GM18507 (cell line): ENCODE measurements around the gene TMEM245.
"Not testable (repeated sequence)": the region's sequence is repeated elsewhere in the genome, so short reads cannot be mapped to it uniquely, and the experiment has no call there.

Source experiments
- DNase-seq: peaks from one replicate; pipeline ENCODE4 v3.0.0; 2011; ENCODE audit warnings: low read depth; ENCODE audit not compliant: insufficient read length; ENCODE audit errors: extremely low spot score
- FAIRE-seq: peaks from 2 replicates; lab custom pipeline; 2011; peaks lifted over from hg19 to GRCh38; lab: Jason Lieb, UNC

Gene TMEM245

GRCh38 chr9:109138421-109138820 lies 18.7 kb upstream of the TMEM245 start:
- no peak for DNase-seq
- no peak for FAIRE-seq

- no peak for FAIRE-seq
Observed at GRCh38 chr9:109134167-109134578, 14.4 kb upstream of the TMEM245 start.

GRCh38 chr9:109133533-109133932 lies 13.8 kb upstream of the TMEM245 start:
- DNase-seq, result no peak
- FAIRE-seq, result no peak

More at GRCh38 chr9:109134167-109134578, 14.4 kb upstream of the TMEM245 start:
- no peak for DNase-seq

GRCh38 chr9:109132567-109133021 lies 12.8 kb upstream of the TMEM245 start:
- no peak for DNase-seq
- no peak for FAIRE-seq

- DNase-seq, result no peak
- no peak for FAIRE-seq
Observed at GRCh38 chr9:109129470-109130197, 9.9 kb upstream of the TMEM245 start.

- not testable (repeated sequence) for FAIRE-seq, DNase-seq
Observed at GRCh38 chr9:109126671-109127070, 6.9 kb upstream of the TMEM245 start.

- no peak for DNase-seq
- no peak for FAIRE-seq
Observed at GRCh38 chr9:109124121-109124520, 4.4 kb upstream of the TMEM245 start.

- DNase-seq, result no peak
- peak; percentile 42 for FAIRE-seq
Observed at GRCh38 chr9:109122726-109123621, 3.2 kb upstream of the TMEM245 start.

- no peak for FAIRE-seq
- no peak for DNase-seq
Observed at GRCh38 chr9:109121232-109121796, 1.6 kb upstream of the TMEM245 start.

- no peak for DNase-seq
- no peak for FAIRE-seq
Observed at GRCh38 chr9:109120204-109120789, 550 bp upstream of the TMEM245 start.

GRCh38 chr9:109118808-109119438 lies 824 bp downstream of the TMEM245 start:
- DNase-seq, result no peak
- FAIRE-seq, result no peak

- FAIRE-seq (no peak), DNase-seq (no peak)
Observed at GRCh38 chr9:109117856-109118807, 1.6 kb downstream of the TMEM245 start.

- FAIRE-seq (no peak), DNase-seq (no peak)
Observed at GRCh38 chr9:109115931-109116526, 3.7 kb downstream of the TMEM245 start.

GRCh38 chr9:109114670-109115069 lies 5.1 kb downstream of the TMEM245 start:
- FAIRE-seq (no peak), DNase-seq (no peak)

GRCh38 chr9:109113892-109114609 lies 5.7 kb downstream of the TMEM245 start:
- no peak for DNase-seq
- FAIRE-seq, result no peak

GRCh38 chr9:109113254-109113653 lies 6.5 kb downstream of the TMEM245 start:
- DNase-seq, result no peak
- FAIRE-seq, result no peak

- DNase-seq (no peak), FAIRE-seq (peak; percentile 72)
Observed at GRCh38 chr9:109110329-109111021, 9.3 kb downstream of the TMEM245 start.
